CD4-positive, alpha-beta memory T cell (primary cell): ENCODE data around the gene CEP192. TPM values are rescaled to one million over a fixed set of nuclear protein-coding genes. Genes with fewer than 3 reads are reported as not detected.

Experiments used
- CTCF ChIA-PET: fragments of 350-600 bp; sonication (Branson Sonifier 250); formaldehyde crosslinking; loops from one replicate; lab custom pipeline; 2021; ENCODE audit warnings: inconsistent platforms; ENCODE audit not compliant: partially characterized antibody; lab: Charles Lee
- POLR2A ChIA-PET: fragments of 350-600 bp; sonication (Branson Sonifier 250); formaldehyde crosslinking; loops from one replicate; lab custom pipeline; 2021; ENCODE audit not compliant: partially characterized antibody; lab: Charles Lee
- DNase-seq, 5 donors: peaks; one replicate each; pipeline versions ENCODE4 v3.0.0 to v3.0.0-alpha.2; 2020 to 2022; ENCODE audit warnings: mixed read lengths in 1 of 5
- H3K27ac ChIP-seq: one replicate; pipeline ENCODE4 v1.7.0; 2013; ENCODE audit warnings: low read depth, low read length
- H3K27me3 ChIP-seq: 2 replicates; pipeline ENCODE4 v1.7.0; 2013; ENCODE audit warnings: mild to moderate bottlenecking, low read length, moderate library complexity; ENCODE audit not compliant: insufficient read depth
- H3K36me3 ChIP-seq: 2 replicates; pipeline ENCODE4 v1.7.0; 2013; ENCODE audit warnings: mild to moderate bottlenecking, low read length, moderate library complexity; ENCODE audit not compliant: insufficient read depth
- H3K4me1 ChIP-seq: 2 replicates; pipeline ENCODE4 v1.7.0; 2013; ENCODE audit warnings: mild to moderate bottlenecking, low read length, moderate library complexity; ENCODE audit not compliant: insufficient read depth
- H3K4me3 ChIP-seq, 2 donors: one replicate each; pipeline ENCODE4 v1.7.0; 2013; ENCODE audit warnings: low read length in 2 of 2, mild to moderate bottlenecking in 1 of 2
- H3K9me3 ChIP-seq, 2 donors: one replicate each; pipeline ENCODE4 v1.7.0; 2013; ENCODE audit warnings: low read length in 2 of 2, control low read depth in 1 of 2; ENCODE audit not compliant: control insufficient read depth in 1 of 2
- H3K27ac Mint-ChIP-seq, 7 donors: one replicate each; pipeline ENCODE4 v1.8.0; 2020 to 2021; ENCODE audit warnings: mixed read lengths in 7 of 7, mild to moderate bottlenecking in 6 of 7, inconsistent platforms in 3 of 7, moderate library complexity in 3 of 7
- H3K27me3 Mint-ChIP-seq, 2 donors: one replicate each; pipeline ENCODE4 v1.8.0; 2020 to 2021; ENCODE audit warnings: mixed read lengths in 2 of 2
- H3K36me3 Mint-ChIP-seq, 2 donors: one replicate each; pipeline ENCODE4 v1.8.0; 2020 to 2021; ENCODE audit warnings: mixed read lengths in 2 of 2, inconsistent platforms in 1 of 2, mild to moderate bottlenecking in 1 of 2
- H3K4me1 Mint-ChIP-seq, 4 donors: one replicate each; pipeline ENCODE4 v1.8.0; 2020 to 2021; ENCODE audit warnings: mixed read lengths in 4 of 4, mild to moderate bottlenecking in 1 of 4
- H3K4me3 Mint-ChIP-seq, 8 donors: one replicate each; pipeline ENCODE4 v1.8.0; 2020 to 2021; ENCODE audit warnings: mixed read lengths in 8 of 8, mild to moderate bottlenecking in 7 of 8, moderate library complexity in 6 of 8, inconsistent platforms in 3 of 8
- H3K9me3 Mint-ChIP-seq, 8 donors: one replicate each; pipeline ENCODE4 v1.8.0; 2020 to 2021; ENCODE audit warnings: mixed read lengths in 8 of 8, mild to moderate bottlenecking in 5 of 8, inconsistent platforms in 3 of 8, moderate library complexity in 1 of 8
- intact Hi-C: fragments of 100-400 bp; cut with micrococcal nuclease; formaldehyde crosslinking; loops from one replicate; pipeline ENCODE4 v1.15.1; 2023
- polyA plus RNA-seq, 2 donors: library from polyadenylated mRNA; unstranded; fragments of 300-500 nt; fragmentation: Illumina TruSeq; gene quantifications; one replicate each; pipeline ENCODE4 v1.2.3, GENCODE V29; 2021
- total RNA-seq, 2 experiments: library from RNA; stranded (reverse); gene quantifications; one replicate each; pipeline ENCODE4 v1.2.3, GENCODE V29; 2021

The CEP192 gene
- total and polyA plus RNA-seq, 4 experiments from 2014 or later = 3.3 to 45.5 (median 26.1) TPM

GRCh38 chr18:13161276-13161899 lies 170.2 kb downstream of the CEP192 start:
- H3K27me3 ChIP-seq = no peaks in the 10 kb centered on the region
- POLR2A ChIA-PET = no interaction called here
- no peak for DNase-seq
- no peaks in the 10 kb centered on the region for H3K4me1 ChIP-seq
- peaks cover 3 to 16% of the 10 kb centered on the region in 2 donors for H3K36me3 Mint-ChIP-seq
- intact Hi-C loops = no loop called here
- H3K36me3 ChIP-seq = no peaks in the 10 kb centered on the region
- H3K4me3 ChIP-seq = no peak overlapping the region
- peaks cover 0 to 5% (median 2%) of the 10 kb centered on the region in 4 donors for H3K4me1 Mint-ChIP-seq
- no peak overlapping the region for H3K27ac ChIP-seq
- CTCF ChIA-PET = interaction anchor here (1.0 to 1.6 kb wide), 2 partner anchors 21 to 436 kb away, joined by 4 read pairs; no protein-coding TSS in a partner anchor
- peaks cover 4 to 7% of the 10 kb centered on the region in 2 donors for H3K27me3 Mint-ChIP-seq
- peaks cover 0 to 31% (median 27%) of the 10 kb centered on the region in 8 donors for H3K9me3 Mint-ChIP-seq
- H3K4me3 Mint-ChIP-seq = no peak overlapping the region
- H3K27ac Mint-ChIP-seq = no peak overlapping the region
- peaks cover 0 to 12% of the 10 kb centered on the region in 2 donors for H3K9me3 ChIP-seq

GRCh38 chr18:13163167-13163927 lies 172.2 kb downstream of the CEP192 start:
- Histone ChIP-seq H3K27me3 (no peaks in the 10 kb centered on the region), H3K9me3 (no peaks in the 10 kb centered on the region), H3K27ac (no peak overlapping the region), H3K4me1 (no peaks in the 10 kb centered on the region), H3K36me3 (no peaks in the 10 kb centered on the region), H3K4me3 (no peak overlapping the region)
- Mint-ChIP-seq H3K36me3 (peaks cover 3 to 6% of the 10 kb centered on the region in 2 donors), H3K4me3 (no peak overlapping the region), H3K9me3 (peaks cover 0 to 17% (median 10%) of the 10 kb centered on the region in 8 donors), H3K27ac (no peak overlapping the region), H3K4me1 (peaks cover 0 to 5% (median 2%) of the 10 kb centered on the region in 4 donors), H3K27me3 (peaks cover 6 to 9% of the 10 kb centered on the region in 2 donors)
- DNase-seq = no peak
- POLR2A ChIA-PET = no interaction called here
- intact Hi-C loops = no loop called here
- CTCF ChIA-PET = no interaction called here

- H3K9me3 Mint-ChIP-seq = peaks cover 0 to 11% (median 3%) of the 10 kb centered on the region in 8 donors
- intact Hi-C loops = no loop called here
- no peak for DNase-seq
- no peaks in the 10 kb centered on the region for H3K36me3 ChIP-seq
- peaks cover 8 to 10% of the 10 kb centered on the region in 2 donors for H3K27me3 Mint-ChIP-seq
- H3K27ac Mint-ChIP-seq = no peak overlapping the region
- H3K4me3 ChIP-seq = no peak overlapping the region
- H3K4me1 ChIP-seq = no peaks in the 10 kb centered on the region
- no peaks in the 10 kb centered on the region for H3K9me3 ChIP-seq
- H3K4me1 Mint-ChIP-seq = peaks cover 0 to 3% (median 1%) of the 10 kb centered on the region in 4 donors
- H3K4me3 Mint-ChIP-seq = peak overlapping the region in 1 of 8 donors; percentile 8
- peaks cover 1 to 2% of the 10 kb centered on the region in 2 donors for H3K36me3 Mint-ChIP-seq
- H3K27me3 ChIP-seq = no peaks in the 10 kb centered on the region
- CTCF ChIA-PET = no interaction called here
- POLR2A ChIA-PET = no interaction called here
- no peak overlapping the region for H3K27ac ChIP-seq
Observed at GRCh38 chr18:13164406-13164805, 173.2 kb downstream of the CEP192 start.

GRCh38 chr18:13165636-13166423 lies 174.7 kb downstream of the CEP192 start:
- Mint-ChIP-seq H3K27ac (no peak overlapping the region), H3K27me3 (peaks cover 6 to 11% of the 10 kb centered on the region in 2 donors), H3K9me3 (peaks cover 0 to 11% (median 1%) of the 10 kb centered on the region in 8 donors), H3K36me3 (no peaks in the 10 kb centered on the region), H3K4me1 (no peaks in the 10 kb centered on the region), H3K4me3 (no peak overlapping the region)
- Histone ChIP-seq H3K27ac (no peak overlapping the region), H3K36me3 (no peaks in the 10 kb centered on the region), H3K9me3 (no peaks in the 10 kb centered on the region), H3K4me1 (no peaks in the 10 kb centered on the region), H3K4me3 (no peak overlapping the region), H3K27me3 (no peaks in the 10 kb centered on the region)
- DNase-seq = no peak
- intact Hi-C loops = no loop called here
- CTCF ChIA-PET = no interaction called here
- POLR2A ChIA-PET = no interaction called here

GRCh38 chr18:13173578-13174145 lies 182.5 kb downstream of the CEP192 start:
- ChIA-PET POLR2A (no interaction called here), CTCF (interaction anchor here (0.7 kb wide), 1 partner anchor 15 kb away, joined by 7 read pairs; no protein-coding TSS in a partner anchor)
- intact Hi-C loops = no loop called here
- Mint-ChIP-seq H3K27me3 (peaks cover 0 to 9% of the 10 kb centered on the region in 2 donors), H3K4me1 (peaks cover 1 to 10% (median 8%) of the 10 kb centered on the region in 4 donors), H3K9me3 (no peaks in the 10 kb centered on the region), H3K4me3 (no peak overlapping the region), H3K27ac (no peak overlapping the region), H3K36me3 (no peaks in the 10 kb centered on the region)
- Histone ChIP-seq H3K36me3 (no peaks in the 10 kb centered on the region), H3K4me3 (no peak overlapping the region), H3K27ac (no peak overlapping the region), H3K27me3 (no peaks in the 10 kb centered on the region), H3K4me1 (peaks cover 8% of the 10 kb centered on the region), H3K9me3 (no peaks in the 10 kb centered on the region)
- DNase-seq = no peak
